Measurements from ENCODE around the gene CUX1.
"Not testable (repeated sequence)": the region's sequence is repeated elsewhere in the genome, so short reads cannot be mapped to it uniquely, and the experiment has no call there.

Gene CUX1

GRCh38 chr7:102140952-102141370, 323.5 kb downstream of the CUX1 start:
- no peak for DNase-seq
- TF ChIP-seq CTCF (IDR thresholded peaks at IDR 0.05; ENCODE audit: low read depth, low read length) = no peak
- Histone ChIP-seq H3K4me1 (no peaks in the 10 kb centered on the region), H3K27me3 (no peaks in the 10 kb centered on the region; the same call in 1 of the 2 replicates), H3K36me3 (no peaks in the 10 kb centered on the region; the same call in 1 of the 2 replicates), H3K4me3 (ENCODE audit: low read depth, low read length) (no peak overlapping the region), H3K9me3 (no peaks in the 10 kb centered on the region)

- not testable (repeated sequence) for H3K9me3 ChIP-seq; H3K36me3 ChIP-seq; H3K4me3 ChIP-seq (ENCODE audit: low read depth, low read length); H3K27me3 ChIP-seq; DNase-seq; H3K4me1 ChIP-seq
These were observed 325.0 kb downstream of the CUX1 start for GRCh38 chr7:102142433-102142832.

- TF ChIP-seq CTCF (IDR thresholded peaks at IDR 0.05; ENCODE audit: low read depth, low read length) = no peak
- no peaks in the 10 kb centered on the region for H3K9me3 ChIP-seq
These were observed 328.7 kb downstream of the CUX1 start for GRCh38 chr7:102146122-102146521.

GRCh38 chr7:102147008-102147407, 329.6 kb downstream of the CUX1 start:
- H3K4me1 ChIP-seq = no peaks in the 10 kb centered on the region
- no peaks in the 10 kb centered on the region; the same call in 1 of the 2 replicates for H3K27me3 ChIP-seq
- no peaks in the 10 kb centered on the region for H3K36me3 ChIP-seq
- H3K9me3 ChIP-seq = no peaks in the 10 kb centered on the region
- H3K4me3 ChIP-seq (ENCODE audit: low read depth, low read length) = no peak overlapping the region
- TF ChIP-seq CTCF (IDR thresholded peaks at IDR 0.05; ENCODE audit: low read depth, low read length) = no peak
- DNase-seq = no peak

More at GRCh38 chr7:102146122-102146521, 328.7 kb downstream of the CUX1 start:
- Histone ChIP-seq H3K4me1 (no peaks in the 10 kb centered on the region), H3K27me3 (no peaks in the 10 kb centered on the region; the same call in 1 of the 2 replicates), H3K4me3 (ENCODE audit: low read depth, low read length) (no peak overlapping the region), H3K36me3 (no peaks in the 10 kb centered on the region)
- no peak for DNase-seq

GRCh38 chr7:102148799-102149198, 331.4 kb downstream of the CUX1 start:
- no peak overlapping the region for H3K4me3 ChIP-seq (ENCODE audit: low read depth, low read length)
- H3K36me3 ChIP-seq = peaks cover 7% of the 10 kb centered on the region
- no peaks in the 10 kb centered on the region for H3K9me3 ChIP-seq
- DNase-seq = no peak
- no peak for TF ChIP-seq CTCF (IDR thresholded peaks at IDR 0.05; ENCODE audit: low read depth, low read length)
- H3K27me3 ChIP-seq = no peaks in the 10 kb centered on the region; the same call in 1 of the 2 replicates
- no peaks in the 10 kb centered on the region for H3K4me1 ChIP-seq

- no peak for TF ChIP-seq CTCF (IDR thresholded peaks at IDR 0.05; ENCODE audit: low read depth, low read length)
- DNase-seq = no peak
- H3K36me3 ChIP-seq = peaks cover 8% of the 10 kb centered on the region
- no peaks in the 10 kb centered on the region for H3K27me3 ChIP-seq
- H3K4me1 ChIP-seq = no peaks in the 10 kb centered on the region
- no peaks in the 10 kb centered on the region for H3K9me3 ChIP-seq
- no peak overlapping the region for H3K4me3 ChIP-seq (ENCODE audit: low read depth, low read length)
These were observed 332.0 kb downstream of the CUX1 start for GRCh38 chr7:102149416-102149815.

GRCh38 chr7:102150266-102150665, 332.8 kb downstream of the CUX1 start:
- Histone ChIP-seq H3K4me3 (ENCODE audit: low read depth, low read length) (no peak overlapping the region), H3K9me3 (no peaks in the 10 kb centered on the region), H3K27me3 (no peaks in the 10 kb centered on the region), H3K4me1 (no peaks in the 10 kb centered on the region), H3K36me3 (peaks cover 8% of the 10 kb centered on the region)
- no peak for DNase-seq
- no peak for TF ChIP-seq CTCF (IDR thresholded peaks at IDR 0.05; ENCODE audit: low read depth, low read length)

All from BE2C (cell line).